H9 (cell line): ENCODE results near the gene PCSK6. TPM values are rescaled to one million over a fixed set of nuclear protein-coding genes. Genes with fewer than 3 reads are reported as not detected.

Experiments
- DNase-seq: peaks from one replicate; pipeline ENCODE4 v3.0.0-alpha.2; 2017
- H2AFZ ChIP-seq: one replicate; pipeline ENCODE4 v1.6.1; 2013; ENCODE audit warnings: mild to moderate bottlenecking, low read length, control low read depth, moderate library complexity
- H2AK5ac ChIP-seq: 2 replicates; pipeline ENCODE4 v1.6.1; 2013; ENCODE audit warnings: low read length, control low read depth, mixed read lengths; ENCODE audit not compliant: insufficient read length
- H2BK120ac ChIP-seq: one replicate; pipeline ENCODE4 v1.6.1; 2013; ENCODE audit warnings: low read depth, mild to moderate bottlenecking, low read length, control low read depth, inconsistent platforms; ENCODE audit not compliant: poor library complexity, severe bottlenecking
- H2BK12ac ChIP-seq: 2 replicates; pipeline ENCODE4 v1.6.1; 2013; ENCODE audit warnings: low read length, control low read depth, mixed read lengths, low read depth; ENCODE audit not compliant: insufficient read length
- H2BK15ac ChIP-seq: 2 replicates; pipeline ENCODE4 v1.6.1; 2013; ENCODE audit warnings: low read depth, low read length, control low read depth
- H2BK20ac ChIP-seq: one replicate; pipeline ENCODE4 v1.6.1; 2013; ENCODE audit warnings: low read depth, mild to moderate bottlenecking, low read length, control low read depth, inconsistent platforms; ENCODE audit not compliant: poor library complexity, severe bottlenecking
- H2BK5ac ChIP-seq: 2 replicates; pipeline ENCODE4 v1.6.1; 2013; ENCODE audit warnings: low read length, control low read depth, mixed read lengths; ENCODE audit not compliant: insufficient read length
- H3K14ac ChIP-seq: 2 replicates; pipeline ENCODE4 v1.6.1; 2013; ENCODE audit warnings: low read length, control low read depth; ENCODE audit not compliant: insufficient read depth
- H3K18ac ChIP-seq: 2 replicates; pipeline ENCODE4 v1.6.1; 2013; ENCODE audit warnings: low read depth, mild to moderate bottlenecking, mixed read lengths, low read length, control low read depth; ENCODE audit not compliant: insufficient read length
- H3K23ac ChIP-seq: 2 replicates; pipeline ENCODE4 v1.6.1; 2013; ENCODE audit warnings: low read length, control low read depth, mixed read lengths, low read depth; ENCODE audit not compliant: insufficient read length
- H3K23me2 ChIP-seq: 2 replicates; pipeline ENCODE4 v1.6.1; 2013; ENCODE audit warnings: low read depth, mild to moderate bottlenecking, mixed read lengths, low read length, control low read depth; ENCODE audit not compliant: insufficient read length, poor library complexity, severe bottlenecking
- H3K27ac ChIP-seq: 2 replicates; pipeline ENCODE4 v1.5.1; 2013; ENCODE audit warnings: low read length, control low read depth, mixed read lengths, low read depth; ENCODE audit not compliant: insufficient read length
- H3K27me3 ChIP-seq: 2 replicates; pipeline ENCODE4 v1.6.1; 2013; ENCODE audit warnings: low read length, control low read depth, inconsistent platforms; ENCODE audit not compliant: insufficient read depth
- H3K4ac ChIP-seq: 2 replicates; pipeline ENCODE4 v1.6.1; 2013; ENCODE audit warnings: low read depth, mild to moderate bottlenecking, control low read depth, inconsistent platforms, low read length, moderate library complexity
- H3K4me1 ChIP-seq: 2 replicates; pipeline ENCODE4 v1.6.1; 2013; ENCODE audit warnings: low read length, control low read depth, inconsistent platforms; ENCODE audit not compliant: insufficient read depth
- H3K4me2 ChIP-seq: 2 replicates; pipeline ENCODE4 v1.6.1; 2013; ENCODE audit warnings: low read length, control low read depth, mixed read lengths; ENCODE audit not compliant: insufficient read length, insufficient read depth
- H3K56ac ChIP-seq: 2 replicates; pipeline ENCODE4 v1.6.1; 2013; ENCODE audit warnings: low read depth, mild to moderate bottlenecking, mixed read lengths, low read length, control low read depth; ENCODE audit not compliant: insufficient read length
- H3K79me1 ChIP-seq: 2 replicates; pipeline ENCODE4 v1.6.1; 2013; ENCODE audit warnings: low read depth, mild to moderate bottlenecking, moderate library complexity, low read length, control low read depth, inconsistent platforms; ENCODE audit not compliant: insufficient read depth, poor library complexity, severe bottlenecking
- H3K79me2 ChIP-seq: 2 replicates; pipeline ENCODE4 v1.6.1; 2013; ENCODE audit warnings: low read length, control low read depth, inconsistent platforms; ENCODE audit not compliant: insufficient read depth
- H3K9ac ChIP-seq: 2 replicates; pipeline ENCODE4 v1.6.1; 2013; ENCODE audit warnings: low read length, control low read depth, mixed read lengths; ENCODE audit not compliant: insufficient read length; ENCODE audit errors: extremely low read depth
- H3K9me3 ChIP-seq: one replicate; pipeline ENCODE4 v1.6.1; 2013; ENCODE audit warnings: low read depth, low read length, inconsistent platforms; ENCODE audit not compliant: control insufficient read depth
- H3T11ph ChIP-seq: one replicate; pipeline ENCODE4 v1.6.1; 2013; ENCODE audit warnings: mild to moderate bottlenecking, low read length, control low read depth, inconsistent platforms
- H4K20me1 ChIP-seq: one replicate; pipeline ENCODE4 v1.6.1; 2013; ENCODE audit not compliant: control insufficient read depth, insufficient read length, insufficient read depth
- H4K5ac ChIP-seq: 2 replicates; pipeline ENCODE4 v1.6.1; 2013; ENCODE audit warnings: low read depth, mild to moderate bottlenecking, mixed read lengths, low read length, control low read depth; ENCODE audit not compliant: insufficient read length
- H4K8ac ChIP-seq: replicated peaks from 2 replicates; pipeline ENCODE4 v1.6.1; 2013; ENCODE audit warnings: low read length, control low read depth, mixed read lengths, low read depth; ENCODE audit not compliant: insufficient read length
- H4K91ac ChIP-seq: 2 replicates; pipeline ENCODE4 v1.6.1; 2013; ENCODE audit warnings: low read depth, mild to moderate bottlenecking, moderate library complexity, mixed read lengths, low read length, control low read depth; ENCODE audit not compliant: insufficient read length
- H3K27ac Mint-ChIP-seq, 3 experiments: 2 replicates in 2 of 3; 3 replicates in 1 of 3; pipeline ENCODE4 v1.8.0; 2020 to 2021; ENCODE audit warnings: mixed read lengths in 3 of 3, mild to moderate bottlenecking in 1 of 3, moderate library complexity in 1 of 3
- H3K27me3 Mint-ChIP-seq: 2 replicates; pipeline ENCODE4 v1.8.0; 2021; ENCODE audit warnings: low read depth, mild to moderate bottlenecking, moderate library complexity, mixed read lengths
- H3K36me3 Mint-ChIP-seq, 3 experiments: 2 replicates in 2 of 3; 3 replicates in 1 of 3; pipeline ENCODE4 v1.8.0; 2020 to 2021; ENCODE audit warnings: low read depth in 3 of 3, mixed read lengths in 3 of 3; ENCODE audit not compliant: insufficient read depth in 1 of 3
- H3K4me1 Mint-ChIP-seq, 2 experiments: 2 replicates each; pipeline ENCODE4 v1.8.0; 2020; ENCODE audit warnings: mixed read lengths in 2 of 2
- H3K4me3 Mint-ChIP-seq, 2 experiments: 2 replicates in 1 of 2; 3 replicates in 1 of 2; pipeline ENCODE4 v1.8.0; 2020 to 2021; ENCODE audit warnings: mild to moderate bottlenecking in 2 of 2, mixed read lengths in 2 of 2, moderate library complexity in 1 of 2
- H3K9me3 Mint-ChIP-seq, 2 experiments: 2 replicates in 1 of 2; 3 replicates in 1 of 2; pipeline ENCODE4 v1.8.0; 2020; ENCODE audit warnings: mild to moderate bottlenecking in 2 of 2, mixed read lengths in 2 of 2, moderate library complexity in 1 of 2
- CTCF ChIP-seq: fragments of 200-600 bp; sonication (generic); conservative IDR thresholded peaks from 3 replicates; pipeline ENCODE4 v1.8.0; 2021; ENCODE audit warnings: antibody characterized with exemption, mild to moderate bottlenecking
- WGBS: extraction: QIAGEN DNeasy Blood & Tissue Kit; methylation state at CpG from one replicate; pipeline ENCODE4 v1.1.7; 2013; ENCODE audit warnings: missing lambda C conversion rate, low lambda C conversion rate, mixed read lengths; ENCODE audit not compliant: insufficient read length; ENCODE audit errors: extremely low coverage; 5-methylcytosine and 5-hydroxymethylcytosine counted together
- total RNA-seq: library from RNA; stranded (reverse); gene quantifications from 2 replicates; pipeline ENCODE4 v1.2.1, GENCODE V29; 2021

PCSK6 gene
- total RNA-seq, 1 experiment from 2014 or later = 4.0 TPM

- no peak for DNase-seq
- no peak overlapping the region for H3T11ph ChIP-seq
- no peak overlapping the region for H2BK12ac ChIP-seq
- H3K27ac ChIP-seq = no peak overlapping the region
- no peak overlapping the region for H3K4ac ChIP-seq
- H3K36me3 Mint-ChIP-seq = no peaks in the 10 kb centered on the region
- no peaks in the 10 kb centered on the region for H3K4me1 ChIP-seq
- no peak overlapping the region for H2AK5ac ChIP-seq
- H3K79me1 ChIP-seq = no peaks in the 10 kb centered on the region
- no peaks in the 10 kb centered on the region for H3K9me3 Mint-ChIP-seq
- no peak overlapping the region for H3K27ac Mint-ChIP-seq
- no peak for TF ChIP-seq CTCF
- H3K23ac ChIP-seq = no peak overlapping the region
- H3K79me2 ChIP-seq = no peaks in the 10 kb centered on the region
- no peak overlapping the region for H2AFZ ChIP-seq
- WGBS = no CpG with 5 or more reads among the region's 14 CpGs
- H4K8ac ChIP-seq = no peak overlapping the region
- H3K4me1 Mint-ChIP-seq = peaks cover 3 to 6% of the 10 kb centered on the region in 2 experiments; a peak in 3 of 4 replicates
- no peaks in the 10 kb centered on the region for H3K23me2 ChIP-seq
- no peak overlapping the region for H3K9ac ChIP-seq
- no peak overlapping the region for H2BK120ac ChIP-seq
- H4K20me1 ChIP-seq = no peaks in the 10 kb centered on the region
- no peak overlapping the region for H2BK20ac ChIP-seq
- H4K5ac ChIP-seq = no peak overlapping the region
- no peak overlapping the region for H2BK15ac ChIP-seq
- H2BK5ac ChIP-seq = no peak overlapping the region
- H3K56ac ChIP-seq = no peak overlapping the region
- H3K14ac ChIP-seq = no peak overlapping the region
- no peak overlapping the region for H4K91ac ChIP-seq
- H3K4me3 Mint-ChIP-seq = no peak overlapping the region
- H3K27me3 ChIP-seq = no peaks in the 10 kb centered on the region
- H3K9me3 ChIP-seq = no peaks in the 10 kb centered on the region
- H3K4me2 ChIP-seq = no peak overlapping the region
- no peak overlapping the region for H3K18ac ChIP-seq
- no peaks in the 10 kb centered on the region; the same call in 1 of the 2 replicates for H3K27me3 Mint-ChIP-seq
Measured at GRCh38 chr15:101381671-101382212, 107.8 kb downstream of the PCSK6 start.
